Neutrophil (primary cell): ENCODE results near the gene SPTBN1.
"Not testable (repeated sequence)": the region's sequence is repeated elsewhere in the genome, so short reads cannot be mapped to it uniquely, and the experiment has no call there.

Source experiments
- H3K27ac ChIP-seq: fragments of 200-600 bp; sonication (generic); 2 replicates; pipeline ENCODE4 v1.5.1; 2016; ENCODE audit warnings: mild to moderate bottlenecking, moderate library complexity
- H3K27me3 ChIP-seq: fragments of 200-600 bp; sonication (generic); 2 replicates; pipeline ENCODE4 v1.6.0; 2016; ENCODE audit warnings: mild to moderate bottlenecking
- H3K36me3 ChIP-seq: fragments of 200-600 bp; sonication (generic); 2 replicates; pipeline ENCODE4 v1.5.1; 2017
- H3K4me1 ChIP-seq, 2 experiments: fragments of 200-600 bp in 1 of 2; sonication (generic) in 1 of 2; 1 replicate in 1 of 2; 2 replicates in 1 of 2; pipeline versions ENCODE4 v1.5.1 to v1.6.1; 2013 to 2016; ENCODE audit warnings: low read depth in 1 of 2, low read length in 1 of 2, mild to moderate bottlenecking in 1 of 2, moderate library complexity in 1 of 2; ENCODE audit not compliant: control insufficient read depth in 1 of 2, insufficient read depth in 1 of 2
- H3K4me3 ChIP-seq, 2 experiments: fragments of 200-600 bp in 1 of 2; sonication (generic) in 1 of 2; 1 replicate in 1 of 2; 2 replicates in 1 of 2; pipeline ENCODE4 v1.5.1; 2013 to 2016; ENCODE audit warnings: low read depth in 1 of 2, low read length in 1 of 2, mild to moderate bottlenecking in 1 of 2, moderate library complexity in 1 of 2
- H3K9me3 ChIP-seq: fragments of 200-600 bp; sonication (generic); 2 replicates; pipeline ENCODE4 v1.5.1; 2016
- TF ChIP-seq, protein P1 (sequence below): fragments of 200-600 bp; sonication (generic); IDR thresholded peaks from 2 replicates; pipeline ENCODE4 v1.5.1; 2016; ENCODE audit warnings: antibody characterized with exemption

Gene SPTBN1

DNA sequence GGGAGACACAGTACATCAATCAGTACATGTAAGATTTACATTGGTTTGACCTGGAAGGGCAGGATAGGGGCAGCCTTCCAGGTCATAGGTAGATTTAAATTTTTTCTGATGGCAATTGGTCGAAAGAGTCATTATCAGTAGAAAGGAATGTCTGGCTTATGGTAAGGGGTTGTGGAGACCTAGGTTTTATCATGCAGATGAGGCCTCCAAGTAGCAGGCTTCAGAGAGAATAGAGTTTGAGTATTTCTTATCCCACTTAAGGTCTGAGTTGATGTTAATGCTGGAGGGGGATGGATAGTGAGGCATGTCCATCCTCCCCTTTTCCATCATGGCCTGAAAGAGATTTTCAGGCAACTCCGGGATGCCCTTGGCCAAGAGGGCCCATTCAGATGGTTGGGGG lies 60.7 kb downstream of the SPTBN1 start:
- TF ChIP-seq, protein P1, sequence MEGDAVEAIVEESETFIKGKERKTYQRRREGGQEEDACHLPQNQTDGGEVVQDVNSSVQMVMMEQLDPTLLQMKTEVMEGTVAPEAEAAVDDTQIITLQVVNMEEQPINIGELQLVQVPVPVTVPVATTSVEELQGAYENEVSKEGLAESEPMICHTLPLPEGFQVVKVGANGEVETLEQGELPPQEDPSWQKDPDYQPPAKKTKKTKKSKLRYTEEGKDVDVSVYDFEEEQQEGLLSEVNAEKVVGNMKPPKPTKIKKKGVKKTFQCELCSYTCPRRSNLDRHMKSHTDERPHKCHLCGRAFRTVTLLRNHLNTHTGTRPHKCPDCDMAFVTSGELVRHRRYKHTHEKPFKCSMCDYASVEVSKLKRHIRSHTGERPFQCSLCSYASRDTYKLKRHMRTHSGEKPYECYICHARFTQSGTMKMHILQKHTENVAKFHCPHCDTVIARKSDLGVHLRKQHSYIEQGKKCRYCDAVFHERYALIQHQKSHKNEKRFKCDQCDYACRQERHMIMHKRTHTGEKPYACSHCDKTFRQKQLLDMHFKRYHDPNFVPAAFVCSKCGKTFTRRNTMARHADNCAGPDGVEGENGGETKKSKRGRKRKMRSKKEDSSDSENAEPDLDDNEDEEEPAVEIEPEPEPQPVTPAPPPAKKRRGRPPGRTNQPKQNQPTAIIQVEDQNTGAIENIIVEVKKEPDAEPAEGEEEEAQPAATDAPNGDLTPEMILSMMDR: no peak
- H3K4me3 ChIP-seq: no peak overlapping the region

DNA sequence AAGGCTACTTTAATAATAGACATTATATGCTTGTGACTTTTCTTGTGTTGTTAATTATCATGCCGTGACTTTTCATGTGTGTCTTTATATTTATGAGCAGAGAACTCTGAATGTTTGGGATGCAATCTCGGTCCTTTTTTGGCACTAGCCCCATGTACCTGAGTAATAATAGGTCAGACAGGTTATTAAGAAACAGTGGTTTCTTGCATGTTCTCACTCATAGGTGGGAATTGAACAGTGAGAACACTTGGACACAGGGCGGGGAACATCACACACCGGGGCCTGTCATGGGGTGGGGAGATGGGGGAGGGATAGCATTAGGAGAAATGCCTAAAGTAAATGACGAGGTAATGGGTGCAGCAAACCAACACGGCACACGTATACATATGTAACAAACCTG lies 61.9 kb downstream of the SPTBN1 start:
- H3K9me3 ChIP-seq, H3K27me3 ChIP-seq, H3K4me3 ChIP-seq, H3K4me1 ChIP-seq, H3K27ac ChIP-seq, H3K36me3 ChIP-seq: not testable (repeated sequence)

More for the DNA sequence above, 60.7 kb downstream of the SPTBN1 start:
- no peaks in the 10 kb centered on the region for H3K4me1 ChIP-seq
- no peaks in the 10 kb centered on the region for H3K9me3 ChIP-seq
- no peaks in the 10 kb centered on the region for H3K36me3 ChIP-seq
- H3K27ac ChIP-seq: no peak overlapping the region
- no peaks in the 10 kb centered on the region for H3K27me3 ChIP-seq

DNA sequence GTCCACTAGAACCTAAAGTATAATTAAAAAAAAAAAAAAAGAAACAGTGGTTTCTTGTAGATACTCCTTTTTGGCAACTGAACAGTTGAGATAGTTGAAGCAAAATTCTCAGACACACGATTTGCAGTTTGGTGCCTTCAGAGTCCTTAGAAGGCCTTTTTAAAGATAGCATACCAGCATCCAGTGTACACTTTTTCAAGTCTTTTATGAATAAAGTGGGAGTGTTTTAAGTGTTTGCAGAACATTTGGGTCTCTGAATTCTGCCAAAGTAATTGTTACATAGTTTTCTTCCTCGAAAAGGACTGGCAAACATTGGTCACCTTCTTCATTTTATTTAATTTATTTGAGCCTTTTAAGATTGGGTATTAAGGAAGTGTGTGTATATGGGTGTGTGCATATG lies 62.3 kb downstream of the SPTBN1 start:
- H3K4me1 ChIP-seq: no peaks in the 10 kb centered on the region
- no peaks in the 10 kb centered on the region for H3K27me3 ChIP-seq
- H3K36me3 ChIP-seq: no peaks in the 10 kb centered on the region
- TF ChIP-seq, protein P1: no peak
- H3K4me3 ChIP-seq: no peak overlapping the region
- H3K9me3 ChIP-seq: no peaks in the 10 kb centered on the region
- H3K27ac ChIP-seq: no peak overlapping the region

DNA sequence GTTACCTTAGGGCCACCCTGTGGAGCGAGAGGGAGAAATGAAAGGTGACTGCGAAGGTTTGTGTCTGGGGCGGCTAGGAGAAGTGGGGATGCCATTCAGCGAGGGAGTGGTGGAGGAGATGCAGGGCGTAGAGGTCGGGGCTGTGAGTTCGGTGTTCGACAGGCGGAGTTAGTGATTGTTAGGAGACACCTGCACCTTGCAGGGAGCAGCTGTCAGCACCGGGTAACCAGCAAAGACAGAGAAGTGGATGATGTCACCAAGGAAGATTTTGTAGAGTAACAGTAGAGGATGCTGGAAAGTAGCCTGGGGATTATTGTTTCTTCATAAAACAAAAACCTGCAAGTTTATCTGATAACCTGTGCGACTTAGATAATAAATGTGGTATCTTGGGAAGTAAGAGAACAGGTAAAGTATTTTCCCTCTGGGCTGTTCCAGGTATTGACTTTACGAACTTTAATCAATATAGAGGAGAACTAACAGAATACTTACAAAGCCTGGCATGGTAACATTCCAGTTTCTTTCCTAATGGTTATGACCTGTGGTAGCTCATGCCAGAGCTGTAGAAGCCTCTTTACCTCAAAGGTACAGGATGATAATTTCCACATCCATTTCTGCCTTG lies 63.8 kb downstream of the SPTBN1 start:
- no peak overlapping the region for H3K27ac ChIP-seq
- H3K4me1 ChIP-seq: no peaks in the 10 kb centered on the region
- H3K4me3 ChIP-seq: no peak overlapping the region
- no peaks in the 10 kb centered on the region for H3K27me3 ChIP-seq
- no peaks in the 10 kb centered on the region for H3K36me3 ChIP-seq
- no peaks in the 10 kb centered on the region for H3K9me3 ChIP-seq
- TF ChIP-seq, protein P1: no peak

DNA sequence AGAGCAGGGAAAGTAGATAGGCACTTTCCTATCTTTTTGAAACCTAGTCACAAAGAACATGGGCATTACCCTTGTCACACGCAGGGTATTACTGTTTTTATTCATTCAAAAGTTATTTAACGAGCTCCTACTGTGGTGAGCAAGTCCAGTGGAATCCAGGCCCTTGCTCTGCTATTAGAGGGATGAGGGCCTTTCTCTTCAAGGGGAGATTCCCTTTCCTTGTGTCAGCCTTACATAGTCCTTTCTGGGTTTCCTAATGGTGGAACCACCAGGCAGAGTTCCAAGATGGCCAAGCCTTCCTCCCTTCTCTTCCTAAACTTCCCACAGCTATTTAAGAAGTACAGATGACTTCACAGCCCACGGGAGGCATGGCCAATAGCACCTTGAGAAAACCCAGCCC lies 64.6 kb downstream of the SPTBN1 start:
- no peak overlapping the region for H3K4me3 ChIP-seq
- H3K4me1 ChIP-seq: no peaks in the 10 kb centered on the region
- no peaks in the 10 kb centered on the region for H3K27me3 ChIP-seq
- no peaks in the 10 kb centered on the region for H3K9me3 ChIP-seq
- H3K36me3 ChIP-seq: no peaks in the 10 kb centered on the region
- TF ChIP-seq, protein P1: no peak
- no peak overlapping the region for H3K27ac ChIP-seq

DNA sequence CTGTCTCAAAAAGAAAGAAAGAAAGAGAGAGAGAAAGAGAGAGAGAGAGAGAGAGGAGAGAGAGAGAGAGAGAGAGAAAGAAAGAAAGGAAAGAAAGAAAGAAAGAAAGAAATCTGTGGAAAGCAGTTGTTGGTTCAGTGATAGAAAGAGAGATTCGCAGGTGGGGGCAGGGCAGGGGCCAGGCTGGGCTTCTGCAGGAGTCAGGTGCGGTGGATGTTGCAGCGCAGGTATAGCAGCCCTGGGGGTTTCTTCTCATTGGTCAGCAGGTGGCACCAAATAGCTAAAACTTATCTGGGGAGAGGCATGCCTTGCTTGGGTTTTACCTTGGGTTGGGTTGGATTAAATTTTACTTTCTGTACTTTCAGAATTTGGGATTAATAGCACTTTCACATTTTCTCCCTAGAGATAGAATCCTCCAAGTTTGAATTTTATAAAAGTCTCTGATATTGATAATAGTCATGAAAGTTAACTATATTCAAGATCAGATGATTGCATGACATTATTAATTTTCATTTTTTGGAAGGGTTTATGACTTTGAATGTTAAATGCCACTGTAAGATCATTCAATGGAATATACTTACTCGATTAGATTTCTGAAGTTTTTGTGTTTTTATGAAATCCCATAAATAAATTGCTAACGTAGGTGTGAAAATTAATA lies 66.6 kb downstream of the SPTBN1 start:
- H3K4me1 ChIP-seq: no peaks in the 10 kb centered on the region
- no peaks in the 10 kb centered on the region for H3K9me3 ChIP-seq
- H3K27ac ChIP-seq: no peak overlapping the region
- H3K36me3 ChIP-seq: no peaks in the 10 kb centered on the region
- no peaks in the 10 kb centered on the region for H3K27me3 ChIP-seq
- H3K4me3 ChIP-seq: no peak overlapping the region
- TF ChIP-seq, protein P1: peak; percentile 70
